Measurements from ENCODE around the gene ADARB2. TPM values are rescaled to one million over a fixed set of nuclear protein-coding genes. Genes with fewer than 3 reads are reported as not detected.

Gene ADARB2
- total RNA-seq, 1 donor from 2014 or later: 0.11 TPM

GRCh38 chr10:1284076-1284475 lies 453.2 kb downstream of the ADARB2 start:
- Histone ChIP-seq H3K9me3 (replicated peaks) (no peaks in the 10 kb centered on the region), H3K36me3 (no peaks in the 10 kb centered on the region), H3K27me3 (ENCODE audit: low read depth) (peaks cover 66% of the 10 kb centered on the region), H3K27ac (replicated peaks) (no peak overlapping the region), H3K4me1 (no peaks in the 10 kb centered on the region), H3K4me3 (no peak overlapping the region)
- DNase-seq: no peak
- intact Hi-C loops (cut with micrococcal nuclease): no loop called here
- no peak for TF ChIP-seq CTCF (IDR thresholded peaks at IDR 0.05; ENCODE audit: borderline replicate concordance)

GRCh38 chr10:1281405-1281782 lies 455.9 kb downstream of the ADARB2 start:
- intact Hi-C loops (cut with micrococcal nuclease): no loop called here
- TF ChIP-seq CTCF (IDR thresholded peaks at IDR 0.05; ENCODE audit: borderline replicate concordance): no peak
- DNase-seq: no peak
- no peak overlapping the region for H3K27ac ChIP-seq (replicated peaks)
- peaks cover 61% of the 10 kb centered on the region for H3K27me3 ChIP-seq (ENCODE audit: low read depth)
- no peaks in the 10 kb centered on the region for H3K36me3 ChIP-seq
- no peak overlapping the region for H3K4me3 ChIP-seq
- H3K9me3 ChIP-seq (replicated peaks): no peaks in the 10 kb centered on the region
- H3K4me1 ChIP-seq: no peaks in the 10 kb centered on the region

- Histone ChIP-seq H3K4me3 (no peak overlapping the region), H3K4me1 (no peaks in the 10 kb centered on the region), H3K9me3 (replicated peaks) (no peaks in the 10 kb centered on the region), H3K36me3 (no peaks in the 10 kb centered on the region), H3K27ac (replicated peaks) (no peak overlapping the region), H3K27me3 (ENCODE audit: low read depth) (peaks cover 56% of the 10 kb centered on the region)
- intact Hi-C loops (cut with micrococcal nuclease): no loop called here
- DNase-seq: no peak
- no peak for TF ChIP-seq CTCF (IDR thresholded peaks at IDR 0.05; ENCODE audit: borderline replicate concordance)
These were observed 456.6 kb downstream of the ADARB2 start for GRCh38 chr10:1280466-1281404.

- H3K36me3 ChIP-seq: no peaks in the 10 kb centered on the region
- no peaks in the 10 kb centered on the region for H3K4me1 ChIP-seq
- no peak overlapping the region for H3K27ac ChIP-seq (replicated peaks)
- DNase-seq: no peak
- H3K9me3 ChIP-seq (replicated peaks): no peaks in the 10 kb centered on the region
- no peak overlapping the region for H3K4me3 ChIP-seq
- peaks cover 42% of the 10 kb centered on the region for H3K27me3 ChIP-seq (ENCODE audit: low read depth)
- intact Hi-C loops (cut with micrococcal nuclease): no loop called here
- no peak for TF ChIP-seq CTCF (IDR thresholded peaks at IDR 0.05; ENCODE audit: borderline replicate concordance)
These were observed 459.0 kb downstream of the ADARB2 start for GRCh38 chr10:1278306-1278705.

GRCh38 chr10:1274701-1275544 lies 462.4 kb downstream of the ADARB2 start:
- Histone ChIP-seq H3K27ac (replicated peaks) (no peak overlapping the region), H3K4me1 (no peaks in the 10 kb centered on the region), H3K36me3 (no peaks in the 10 kb centered on the region), H3K4me3 (no peak overlapping the region), H3K9me3 (replicated peaks) (no peaks in the 10 kb centered on the region), H3K27me3 (ENCODE audit: low read depth) (peaks cover 12% of the 10 kb centered on the region)
- intact Hi-C loops (cut with micrococcal nuclease): no loop called here
- no peak for DNase-seq
- no peak for TF ChIP-seq CTCF (IDR thresholded peaks at IDR 0.05; ENCODE audit: borderline replicate concordance)

All from left ventricle myocardium inferior (tissue), 1 donor.